Measurements from ENCODE around the gene TRIM22.

The TRIM22 gene

GRCh38 chr11:5694642-5695041 lies 5.1 kb downstream of the TRIM22 start:
- Histone ChIP-seq H4K20me1 (ENCODE audit: insufficient read depth, low read length) (no peaks in the 10 kb centered on the region), H3K36me3 (replicated peaks; ENCODE audit: insufficient read depth, low read length) (no peaks in the 10 kb centered on the region), H3K9ac (ENCODE audit: low read length) (no peak overlapping the region), H3K4me3 (ENCODE audit: low read length) (no peak overlapping the region), H3K9me2 (replicated peaks; ENCODE audit: insufficient read depth, low read length) (no peaks in the 10 kb centered on the region), H3K27ac (ENCODE audit: low read length) (no peak overlapping the region), H3K4me1 (ENCODE audit: low read length) (no peaks in the 10 kb centered on the region), H2AFZ (ENCODE audit: low read length) (no peak overlapping the region), H3K27me3 (replicated peaks; ENCODE audit: insufficient read depth, low read length) (peaks cover 30% of the 10 kb centered on the region), H3F3A (ENCODE audit: insufficient read depth, low read length) (peaks cover 2% of the 10 kb centered on the region), H3K9me3 (replicated peaks; ENCODE audit: insufficient read depth, low read length) (no peaks in the 10 kb centered on the region), H3K4me2 (ENCODE audit: low read depth, low read length) (no peak overlapping the region), H3K79me2 (ENCODE audit: low read length) (no peaks in the 10 kb centered on the region)
- DNase-seq, result no peak
- TF ChIP-seq EZH2phosphoT487 (IDR thresholded peaks at IDR 0.05; ENCODE audit: low read length) (no peak), EZH2 (optimal IDR thresholded peaks at IDR 0.05; ENCODE audit: low read depth, low read length) (no peak), CTCF (IDR thresholded peaks at IDR 0.05; ENCODE audit: low read length) (no peak)

DNA sequence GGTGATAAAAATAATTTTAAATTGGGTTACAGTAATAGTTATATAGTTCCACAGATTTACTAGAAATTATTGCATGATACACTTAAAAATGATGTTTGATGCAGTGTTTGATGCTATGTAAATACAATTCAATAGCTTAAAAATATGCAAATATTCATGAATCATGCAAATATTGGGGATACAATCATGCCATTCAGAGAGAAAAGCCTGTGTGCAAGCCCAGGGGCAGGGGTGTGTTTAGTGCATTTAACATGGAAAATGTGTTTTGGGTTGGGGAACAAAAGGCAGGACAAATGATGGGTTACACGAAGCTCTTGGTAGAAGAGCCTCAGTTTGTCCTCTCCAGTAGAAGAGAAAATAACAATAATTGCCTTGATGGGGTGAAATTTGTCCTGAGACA lies 6.0 kb downstream of the TRIM22 start:
- Histone ChIP-seq H3K9ac (ENCODE audit: low read length) (no peak overlapping the region), H3K9me3 (replicated peaks; ENCODE audit: insufficient read depth, low read length) (no peaks in the 10 kb centered on the region), H3K27ac (ENCODE audit: low read length) (no peak overlapping the region), H3K4me1 (ENCODE audit: low read length) (no peaks in the 10 kb centered on the region), H4K20me1 (ENCODE audit: insufficient read depth, low read length) (no peaks in the 10 kb centered on the region), H3K9me2 (replicated peaks; ENCODE audit: insufficient read depth, low read length) (no peaks in the 10 kb centered on the region), H3K79me2 (ENCODE audit: low read length) (no peaks in the 10 kb centered on the region), H3K36me3 (replicated peaks; ENCODE audit: insufficient read depth, low read length) (no peaks in the 10 kb centered on the region), H3K4me2 (ENCODE audit: low read depth, low read length) (no peak overlapping the region), H3K27me3 (replicated peaks; ENCODE audit: insufficient read depth, low read length) (peaks cover 23% of the 10 kb centered on the region), H3F3A (ENCODE audit: insufficient read depth, low read length) (no peaks in the 10 kb centered on the region), H2AFZ (ENCODE audit: low read length) (no peak overlapping the region), H3K4me3 (ENCODE audit: low read length) (no peak overlapping the region)
- no peak for DNase-seq
- TF ChIP-seq EZH2 (optimal IDR thresholded peaks at IDR 0.05; ENCODE audit: low read depth, low read length) (no peak), CTCF (IDR thresholded peaks at IDR 0.05; ENCODE audit: low read length) (no peak), EZH2phosphoT487 (IDR thresholded peaks at IDR 0.05; ENCODE audit: low read length) (no peak)

DNA sequence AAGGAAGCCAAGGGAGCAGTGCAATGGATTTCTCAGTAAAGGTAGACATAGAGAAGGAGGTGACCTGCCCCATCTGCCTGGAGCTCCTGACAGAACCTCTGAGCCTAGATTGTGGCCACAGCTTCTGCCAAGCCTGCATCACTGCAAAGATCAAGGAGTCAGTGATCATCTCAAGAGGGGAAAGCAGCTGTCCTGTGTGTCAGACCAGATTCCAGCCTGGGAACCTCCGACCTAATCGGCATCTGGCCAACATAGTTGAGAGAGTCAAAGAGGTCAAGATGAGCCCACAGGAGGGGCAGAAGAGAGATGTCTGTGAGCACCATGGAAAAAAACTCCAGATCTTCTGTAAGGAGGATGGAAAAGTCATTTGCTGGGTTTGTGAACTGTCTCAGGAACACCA lies 6.6 kb downstream of the TRIM22 start:
- H3K27me3 ChIP-seq (replicated peaks; ENCODE audit: insufficient read depth, low read length), result peaks cover 17% of the 10 kb centered on the region
- no peaks in the 10 kb centered on the region for H3F3A ChIP-seq (ENCODE audit: insufficient read depth, low read length)
- H2AFZ ChIP-seq (ENCODE audit: low read length), result no peak overlapping the region
- H3K9ac ChIP-seq (ENCODE audit: low read length), result no peak overlapping the region
- TF ChIP-seq EZH2 (optimal IDR thresholded peaks at IDR 0.05; ENCODE audit: low read depth, low read length), result no peak
- no peak for TF ChIP-seq EZH2phosphoT487 (IDR thresholded peaks at IDR 0.05; ENCODE audit: low read length)
- no peak for TF ChIP-seq CTCF (IDR thresholded peaks at IDR 0.05; ENCODE audit: low read length)
- H3K9me2 ChIP-seq (replicated peaks; ENCODE audit: insufficient read depth, low read length), result no peaks in the 10 kb centered on the region
- no peaks in the 10 kb centered on the region for H3K4me1 ChIP-seq (ENCODE audit: low read length)
- no peaks in the 10 kb centered on the region for H3K9me3 ChIP-seq (replicated peaks; ENCODE audit: insufficient read depth, low read length)
- H3K27ac ChIP-seq (ENCODE audit: low read length), result no peak overlapping the region
- no peak overlapping the region for H3K4me3 ChIP-seq (ENCODE audit: low read length)
- no peaks in the 10 kb centered on the region for H4K20me1 ChIP-seq (ENCODE audit: insufficient read depth, low read length)
- no peak overlapping the region for H3K4me2 ChIP-seq (ENCODE audit: low read depth, low read length)
- H3K79me2 ChIP-seq (ENCODE audit: low read length), result no peaks in the 10 kb centered on the region
- no peaks in the 10 kb centered on the region for H3K36me3 ChIP-seq (replicated peaks; ENCODE audit: insufficient read depth, low read length)
- no peak for DNase-seq
